GM19240 (cell line): ENCODE results near the gene CRIM1.
A peak's percentile ranks its signal among the peaks of the same experiment; 100 is the strongest.

Source experiments
- DNase-seq: peaks from one replicate; pipeline ENCODE4 v3.0.0; 2011; ENCODE audit warnings: low spot score; ENCODE audit not compliant: insufficient read length

CRIM1 gene

DNA sequence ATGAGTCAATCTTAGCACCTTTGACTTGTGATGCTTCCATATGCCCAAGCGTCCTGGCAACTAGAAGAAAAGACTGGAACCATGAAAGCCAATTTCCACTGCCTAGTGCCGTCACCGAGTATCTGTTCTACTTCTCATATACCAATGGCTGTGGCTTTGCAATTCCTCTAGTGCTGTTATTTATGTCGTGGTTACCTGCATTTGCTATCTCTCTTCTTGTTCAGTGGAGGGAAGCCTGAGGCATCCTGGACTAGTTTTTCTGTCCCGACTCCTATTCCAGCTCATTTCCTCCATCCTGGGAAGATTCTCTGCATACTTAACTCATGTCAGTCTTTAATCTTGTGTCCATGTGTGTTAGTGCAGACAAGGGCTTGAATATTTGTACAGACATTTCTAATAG, 124.5 kb downstream of the CRIM1 start:
- no peak for DNase-seq

GRCh38 chr2:36480636-36481035, 125.1 kb downstream of the CRIM1 start:
- no peak for DNase-seq

- no peak for DNase-seq
Observed at GRCh38 chr2:36481709-36482108, 126.1 kb downstream of the CRIM1 start.

DNA sequence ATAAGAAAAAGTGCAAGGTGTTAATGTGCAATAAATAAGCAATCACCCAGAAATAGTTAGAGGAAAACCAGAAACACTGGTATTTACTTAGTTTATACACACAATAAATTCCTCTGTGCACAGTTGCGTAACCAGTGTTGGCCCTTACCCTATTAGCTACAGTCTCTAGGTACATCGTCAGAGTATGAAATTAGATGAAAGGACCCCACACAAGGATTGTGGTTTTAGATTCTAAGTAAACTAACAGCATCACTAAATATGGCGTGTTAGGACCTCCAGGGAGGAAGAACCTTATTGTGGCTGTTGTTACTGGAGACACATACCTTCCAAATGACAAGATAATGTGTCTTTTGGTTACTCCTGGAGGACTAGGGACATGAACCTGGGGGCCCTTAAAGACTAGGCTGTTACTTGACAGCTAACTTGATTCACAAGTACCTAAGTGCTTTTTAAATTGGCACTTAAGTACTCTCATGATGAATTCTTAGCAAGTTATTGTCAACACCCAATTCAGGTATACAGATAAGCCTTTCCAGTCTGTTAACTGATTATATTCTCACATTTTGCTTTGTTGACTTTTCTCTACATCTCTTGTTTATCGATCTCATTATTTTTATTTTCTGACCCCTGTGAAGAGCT, 127.1 kb downstream of the CRIM1 start:
- no peak for DNase-seq

- DNase-seq = no peak
Observed at GRCh38 chr2:36483290-36483689, 127.7 kb downstream of the CRIM1 start.

GRCh38 chr2:36484454-36484853, 128.9 kb downstream of the CRIM1 start:
- no peak for DNase-seq

DNA sequence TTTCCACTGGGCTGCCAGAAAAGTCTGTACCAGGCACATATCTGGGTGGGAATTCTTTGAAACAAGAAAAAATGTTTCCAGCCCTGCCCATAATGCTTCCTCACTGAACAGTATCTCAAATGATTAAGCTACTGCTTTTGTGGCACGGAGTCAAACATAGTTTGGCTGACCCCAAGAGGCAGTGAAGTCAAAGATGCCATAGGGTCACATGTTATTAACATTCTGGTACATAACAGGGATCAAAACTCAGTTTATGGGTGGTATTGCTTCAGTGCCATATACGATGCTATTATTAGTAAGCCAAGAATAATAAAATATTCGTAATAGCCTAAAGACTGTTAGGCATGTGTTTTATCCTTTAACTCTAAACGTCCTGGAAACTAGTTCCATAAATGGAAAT, 129.9 kb downstream of the CRIM1 start:
- no peak for DNase-seq

DNA sequence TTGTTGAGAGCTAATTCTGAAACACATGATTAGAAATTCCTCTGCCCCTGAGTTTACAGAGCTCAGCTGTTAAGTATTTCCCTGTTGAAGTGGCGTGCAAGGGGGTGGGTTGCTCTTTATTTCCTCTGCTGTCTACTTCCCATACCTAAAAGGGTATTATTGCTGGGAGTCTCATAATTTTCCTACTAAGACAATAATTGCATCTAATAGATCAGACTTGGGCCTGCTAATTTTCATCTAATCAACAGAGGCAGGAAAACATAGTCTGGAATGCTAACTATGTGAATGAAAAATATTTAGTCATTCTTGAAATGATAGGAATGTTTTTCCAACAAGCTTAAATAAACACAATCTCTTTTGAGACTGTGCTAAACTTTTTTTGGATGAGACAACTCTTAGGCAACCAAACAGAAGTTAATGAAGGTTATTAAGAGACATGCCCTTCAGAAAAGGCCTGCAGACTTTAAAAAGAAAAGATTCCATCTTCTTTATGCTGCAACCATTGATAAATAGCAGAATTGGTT, 131.0 kb downstream of the CRIM1 start:
- no peak for DNase-seq

DNA sequence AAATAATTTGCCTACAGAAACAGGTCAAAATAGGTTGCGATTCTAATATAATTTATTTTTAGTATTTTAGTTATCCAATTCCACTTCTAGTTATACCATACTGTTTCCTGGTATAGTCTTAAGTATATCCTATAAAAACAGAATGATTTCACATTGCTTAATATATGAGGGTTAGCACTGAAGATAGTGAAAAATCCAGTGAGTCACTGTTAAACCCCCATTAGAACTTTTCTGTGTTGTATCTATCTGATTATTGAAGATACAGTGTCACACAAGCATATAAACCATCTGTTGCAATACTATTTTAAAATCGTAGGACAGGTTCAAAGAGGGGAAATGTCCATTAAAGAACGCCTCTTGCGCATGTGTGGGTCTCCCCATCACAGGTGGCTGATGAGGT, 132.4 kb downstream of the CRIM1 start:
- DNase-seq = no peak

DNA sequence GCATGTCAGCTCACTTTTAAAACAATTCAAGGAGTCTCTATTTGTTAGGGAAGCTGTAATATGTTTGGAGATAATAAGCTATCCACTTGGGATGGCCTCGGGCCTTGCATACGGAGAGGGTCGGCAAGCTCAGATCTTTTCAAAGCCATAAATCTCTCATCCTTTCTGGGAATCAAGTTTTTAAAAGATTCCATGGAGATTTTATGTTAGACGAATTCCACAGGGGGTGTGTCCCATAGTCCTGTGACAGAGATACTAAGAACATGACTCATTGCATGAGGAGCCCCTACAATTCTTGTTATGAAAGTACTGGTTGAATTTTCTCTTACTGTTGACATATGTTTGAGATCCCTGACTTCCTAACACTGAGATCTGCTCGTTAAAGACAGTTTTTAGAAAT, 133.7 kb downstream of the CRIM1 start:
- no peak for DNase-seq

GRCh38 chr2:36490749-36491148, 135.2 kb downstream of the CRIM1 start:
- DNase-seq = no peak

GRCh38 chr2:36492216-36492945, 136.8 kb downstream of the CRIM1 start:
- no peak for DNase-seq

GRCh38 chr2:36493306-36493705, 137.7 kb downstream of the CRIM1 start:
- DNase-seq = no peak

GRCh38 chr2:36497570-36498163, 142.1 kb downstream of the CRIM1 start:
- no peak for DNase-seq

DNA sequence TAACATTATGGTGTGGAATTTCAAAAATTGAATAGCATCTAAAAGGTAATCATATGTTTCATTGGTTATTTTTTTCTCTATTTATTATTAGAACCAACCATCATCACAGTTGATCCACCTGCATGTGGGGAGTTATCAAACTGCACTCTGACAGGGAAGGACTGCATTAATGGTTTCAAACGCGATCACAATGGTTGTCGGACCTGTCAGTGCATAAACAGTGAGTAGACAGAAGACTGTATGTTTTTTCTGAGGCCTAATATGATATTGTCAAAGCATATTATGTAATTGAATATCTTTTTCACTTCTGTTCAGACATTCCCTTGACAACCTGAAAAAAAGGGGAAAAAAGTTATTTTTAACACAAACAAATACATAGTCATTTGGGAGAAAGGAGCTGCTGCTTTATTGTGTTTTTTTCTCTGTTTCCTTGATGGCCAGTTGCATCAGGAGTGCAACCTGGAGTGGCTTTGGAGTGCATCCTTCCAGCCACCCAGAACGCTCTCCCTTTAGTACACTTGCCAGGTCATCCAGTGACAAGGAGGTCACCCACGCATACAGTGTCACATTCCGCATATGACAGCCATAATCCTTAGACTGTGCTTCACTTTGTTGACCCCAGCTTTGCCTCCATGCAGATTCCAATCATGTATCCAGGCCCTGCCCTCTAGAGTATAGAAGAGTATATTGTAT, 143.7 kb downstream of the CRIM1 start:
- DNase-seq = no peak

DNA sequence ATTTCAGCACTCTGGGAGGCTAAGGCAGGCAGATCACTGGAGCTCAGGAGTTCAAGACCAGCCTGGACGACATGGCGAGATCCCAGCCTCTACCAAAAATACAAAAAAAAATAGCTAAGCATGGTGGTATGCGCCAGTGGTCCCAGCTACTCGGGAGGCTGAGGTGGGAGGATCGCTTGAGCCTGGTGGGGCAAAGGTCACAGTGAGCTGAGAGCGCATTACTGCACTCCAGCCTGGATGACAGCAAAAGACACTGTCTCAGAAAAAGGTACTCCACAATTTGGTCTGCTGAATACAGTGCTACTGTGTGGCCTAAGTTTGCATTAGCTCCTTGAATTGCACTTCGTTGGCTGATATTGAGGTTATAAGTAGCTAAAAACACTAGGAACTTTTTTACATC, 144.5 kb downstream of the CRIM1 start:
- no peak for DNase-seq

- no peak for DNase-seq
Observed at GRCh38 chr2:36502081-36502480, 146.5 kb downstream of the CRIM1 start.

- peak; percentile 16 for DNase-seq
Observed at GRCh38 chr2:36507408-36507812, 151.8 kb downstream of the CRIM1 start.

DNA sequence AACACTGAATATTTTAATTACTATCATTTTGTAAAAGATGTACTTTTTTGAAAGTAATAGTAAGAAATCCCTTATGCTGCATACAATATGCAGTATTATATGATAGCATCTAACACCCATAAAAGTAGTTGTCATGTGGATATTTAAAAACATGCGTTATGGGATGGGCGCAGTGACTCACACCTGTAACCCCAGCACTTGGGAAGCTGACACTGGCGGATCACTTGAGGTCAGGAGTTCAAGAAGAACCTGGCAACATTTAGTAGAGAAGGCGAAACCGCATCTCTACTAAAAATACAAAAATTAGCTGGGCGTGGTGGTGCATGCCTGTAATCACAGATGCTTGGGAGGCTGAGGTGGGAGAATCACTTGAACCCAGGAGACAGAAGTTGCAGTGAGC, 153.5 kb downstream of the CRIM1 start:
- DNase-seq = no peak

- no peak for DNase-seq
Observed at GRCh38 chr2:36511858-36512603, 156.5 kb downstream of the CRIM1 start.

DNA sequence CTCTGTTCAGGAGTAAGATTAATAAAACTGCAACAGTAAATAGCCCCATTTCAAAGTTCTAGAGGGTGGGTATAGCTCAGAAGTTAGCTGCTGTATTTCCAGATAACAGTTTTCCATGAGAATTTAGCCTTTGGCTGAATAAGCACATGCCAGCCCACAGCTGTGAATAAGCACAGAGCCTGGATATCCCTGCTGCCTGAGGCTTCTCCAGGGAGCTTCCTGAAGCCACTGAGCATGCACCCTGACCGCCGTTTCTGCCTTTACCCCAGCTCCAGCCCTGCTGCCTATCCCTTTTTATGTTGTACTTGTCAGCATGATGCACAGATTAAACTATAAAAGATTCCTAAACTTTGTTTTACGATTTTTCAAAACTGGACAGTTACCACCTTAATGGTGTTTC, 157.1 kb downstream of the CRIM1 start:
- no peak for DNase-seq
